IPS-NIHi7 (cell line): ENCODE measurements around the gene INPP5A.
A peak's percentile ranks its signal among the peaks of the same experiment; 100 is the strongest.

ENCODE experiments used
- DNase-seq: peaks from one replicate; pipeline ENCODE4 v3.0.0; 2012; ENCODE audit warnings: mixed read lengths; ENCODE audit errors: extremely low spot score

The INPP5A gene

DNA sequence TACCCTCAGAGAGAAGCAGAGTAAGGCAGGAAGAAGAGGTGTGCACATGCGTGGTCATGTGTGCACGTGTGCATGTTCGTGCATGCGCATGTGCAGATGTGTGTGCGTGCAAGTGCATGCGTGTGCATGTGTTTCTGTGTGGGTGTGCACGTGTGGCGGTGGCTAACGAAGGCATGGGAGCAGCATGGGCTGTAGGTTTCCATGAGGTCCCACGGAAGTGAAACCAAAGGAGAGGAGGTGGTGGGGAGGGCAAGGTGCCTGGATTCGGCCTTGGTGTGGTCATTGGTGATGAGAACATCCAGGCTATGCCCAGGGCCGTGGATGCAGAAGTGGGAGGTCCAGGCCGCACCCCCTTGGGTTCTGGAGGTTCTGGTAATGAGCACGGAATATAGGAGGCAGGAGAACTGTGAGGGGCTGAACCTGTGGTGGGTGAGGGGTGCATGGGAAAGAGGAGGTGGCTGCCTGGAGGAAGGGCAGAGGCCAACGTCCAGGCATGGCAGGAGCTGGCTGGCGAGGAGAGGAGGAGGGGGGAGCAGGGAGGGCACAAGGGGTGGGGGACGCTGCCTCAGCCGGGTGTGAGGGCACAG, 2.4 kb upstream of the INPP5A start:
- DNase-seq, result no peak

- DNase-seq, result no peak
Measured at GRCh38 chr10:132536241-132536876, 1.2 kb upstream of the INPP5A start.

- DNase-seq, result peak; percentile 99
Measured at GRCh38 chr10:132536877-132537683, 507 bp upstream of the INPP5A start.

- peak; percentile 19 for DNase-seq
Measured at GRCh38 chr10:132538031-132538789, 623 bp downstream of the INPP5A start.

GRCh38 chr10:132538790-132539421, 1.3 kb downstream of the INPP5A start:
- DNase-seq, result no peak

DNA sequence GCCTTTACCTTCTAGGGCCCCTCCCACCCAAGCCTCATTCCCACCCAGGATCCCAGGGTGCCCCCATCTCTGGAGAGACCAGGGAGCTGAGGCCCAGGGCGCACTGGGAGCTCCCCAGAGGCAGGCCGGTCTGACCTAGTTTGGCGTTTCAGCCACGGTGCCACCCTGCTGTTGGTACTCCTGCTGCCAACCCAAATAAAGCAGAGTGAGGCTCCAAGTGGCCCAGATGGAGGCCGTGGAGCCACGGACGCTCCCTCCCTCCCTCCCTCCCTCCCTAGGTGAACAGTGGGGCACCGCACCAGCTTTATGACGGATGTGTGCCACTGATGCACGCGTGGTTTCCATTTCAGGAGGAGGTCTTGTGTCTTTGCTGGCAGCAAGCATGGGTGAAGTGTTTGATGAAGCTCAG, 1.8 kb downstream of the INPP5A start:
- no peak for DNase-seq

DNA sequence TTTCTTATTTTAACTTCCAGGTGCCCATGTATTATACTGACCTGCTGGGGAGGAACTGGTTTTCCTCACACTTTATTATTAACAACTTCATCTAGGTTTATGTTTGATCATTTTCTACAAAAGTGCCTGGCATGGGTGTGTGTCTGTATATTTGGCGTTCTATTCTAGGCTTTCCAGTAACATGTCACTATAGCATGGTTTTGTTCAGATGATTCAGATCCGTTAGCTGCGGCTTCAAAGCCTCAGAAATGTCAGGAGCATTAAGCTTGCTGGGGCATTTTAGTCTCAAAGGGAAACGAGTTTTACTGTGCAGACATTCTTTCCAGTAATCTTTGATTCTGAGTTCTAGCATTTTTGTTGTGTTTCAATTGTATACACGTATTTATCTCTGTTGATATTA, 2.3 kb downstream of the INPP5A start:
- DNase-seq, result no peak

- DNase-seq, result no peak
Measured at GRCh38 chr10:132540456-132540855, 2.9 kb downstream of the INPP5A start.

- DNase-seq, result no peak
Measured at GRCh38 chr10:132541129-132541528, 3.5 kb downstream of the INPP5A start.

- no peak for DNase-seq
Measured at GRCh38 chr10:132541601-132542011, 4.0 kb downstream of the INPP5A start.

DNA sequence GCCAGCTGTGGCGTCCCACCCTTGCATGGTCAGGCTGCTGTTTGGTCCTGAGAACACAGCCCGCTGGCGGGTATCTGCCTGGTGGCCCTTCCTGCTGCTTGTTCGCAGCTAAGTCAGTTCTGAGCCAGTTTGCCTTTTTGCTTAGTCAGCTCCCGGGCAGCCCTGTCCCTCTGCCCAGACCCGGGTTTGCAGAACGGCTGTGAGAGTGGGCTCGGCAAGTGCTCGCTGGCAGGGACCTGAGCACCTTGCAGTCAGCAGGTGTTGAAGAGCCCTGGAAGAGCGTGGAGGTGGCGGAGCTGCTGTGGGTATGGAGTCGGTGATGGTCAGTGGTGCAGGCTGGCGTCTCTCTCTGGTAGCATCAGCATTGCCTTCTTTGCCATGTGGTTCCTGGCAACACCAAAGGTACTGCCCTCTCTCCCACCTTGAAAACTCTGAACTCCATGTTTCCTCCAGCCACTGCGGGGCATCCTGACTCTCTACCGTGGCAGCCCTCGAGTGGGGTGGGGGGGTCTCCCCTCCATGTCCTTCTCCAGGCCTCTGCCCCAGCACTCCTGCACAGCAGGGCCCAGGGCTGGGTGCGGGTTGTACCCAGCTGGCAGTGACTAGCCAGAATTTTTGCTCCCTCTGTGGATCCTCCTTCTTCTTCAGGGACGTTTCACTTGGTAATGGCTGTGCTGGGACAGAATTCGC, 4.6 kb downstream of the INPP5A start:
- DNase-seq, result no peak

DNA sequence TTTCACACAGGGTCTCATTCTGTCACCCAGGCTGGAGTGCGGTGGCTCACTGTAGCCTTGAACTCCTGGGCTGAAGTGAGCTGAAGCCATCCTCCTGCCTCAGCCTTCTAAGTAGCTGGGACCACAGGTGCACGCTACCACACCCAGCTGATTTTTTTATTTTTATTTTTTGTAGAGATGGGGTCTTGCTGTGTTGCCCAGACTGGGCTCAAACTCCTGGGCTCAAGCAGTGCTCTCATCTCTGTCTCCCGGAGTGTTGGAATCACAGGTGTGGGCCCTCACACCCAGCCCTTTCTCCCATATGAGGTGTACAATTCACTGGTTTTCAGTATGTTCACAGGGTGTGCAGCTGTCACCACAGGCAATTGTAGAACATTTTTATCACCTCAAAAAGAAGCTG, 5.2 kb downstream of the INPP5A start:
- no peak for DNase-seq

GRCh38 chr10:132543916-132544743, 6.5 kb downstream of the INPP5A start:
- DNase-seq, result no peak

GRCh38 chr10:132544744-132545658, 7.4 kb downstream of the INPP5A start:
- DNase-seq, result no peak

DNA sequence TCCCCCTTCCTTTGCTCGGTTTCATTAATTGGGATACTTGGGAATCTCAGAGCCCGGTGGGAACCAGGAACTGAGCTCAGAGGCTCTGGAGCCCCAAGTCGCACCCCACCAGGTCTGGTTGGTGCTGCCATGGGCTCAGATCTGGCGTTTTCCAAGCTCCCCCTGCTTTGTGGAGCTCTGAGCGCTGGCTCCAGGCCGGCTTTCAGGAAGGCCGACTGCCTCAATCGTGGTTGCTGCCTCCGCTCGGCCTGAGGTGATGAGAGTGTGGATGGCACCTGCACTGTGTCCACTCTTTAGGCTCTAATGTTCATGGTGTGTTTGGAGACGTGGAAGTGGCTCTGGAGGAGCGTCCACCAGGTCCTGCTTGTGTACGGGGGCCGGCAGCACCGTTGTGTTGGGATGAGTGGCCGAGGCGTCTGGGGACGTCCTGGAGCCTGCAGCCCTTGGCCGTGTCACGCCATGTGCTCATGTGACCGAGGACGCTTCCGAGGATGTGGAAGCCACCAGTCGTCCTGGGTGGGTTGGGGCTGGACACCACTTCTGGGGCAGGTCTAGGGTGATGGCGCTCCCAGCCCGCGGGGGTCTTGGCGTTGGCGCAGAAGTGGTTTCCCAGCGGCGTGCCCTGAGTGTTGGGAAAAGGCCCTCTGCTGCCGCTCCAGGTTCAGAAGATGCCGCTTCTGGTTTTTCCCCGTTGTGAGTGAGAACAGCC, 8.2 kb downstream of the INPP5A start:
- DNase-seq, result no peak

GRCh38 chr10:132546567-132547420, 9.2 kb downstream of the INPP5A start:
- no peak for DNase-seq

GRCh38 chr10:132547421-132547861, 9.9 kb downstream of the INPP5A start:
- DNase-seq, result no peak
